NCI-H69 (cell line): ENCODE measurements around the gene FANCB.

Source experiments
- DNase-seq: peaks from one replicate; lab custom pipeline; 2025; lab: John Stamatoyannopoulos, UW

Gene FANCB

GRCh38 chrX:14837155-14837554 lies 35.7 kb downstream of the FANCB start:
- DNase-seq: no peak

- DNase-seq: no peak
Observed at GRCh38 chrX:14832586-14832985, 40.3 kb downstream of the FANCB start.

- DNase-seq: no peak
Observed at GRCh38 chrX:14832151-14832550, 40.7 kb downstream of the FANCB start.

- no peak for DNase-seq
Observed at GRCh38 chrX:14829643-14830042, 43.2 kb downstream of the FANCB start.

- no peak for DNase-seq
Observed at GRCh38 chrX:14826319-14826718, 46.5 kb downstream of the FANCB start.

- no peak for DNase-seq
Observed at GRCh38 chrX:14825851-14826250, 47.0 kb downstream of the FANCB start.

- DNase-seq: no peak
Observed at GRCh38 chrX:14819769-14820168, 53.1 kb downstream of the FANCB start.

GRCh38 chrX:14817571-14817970 lies 55.3 kb downstream of the FANCB start:
- DNase-seq: no peak

- DNase-seq: no peak
Observed at GRCh38 chrX:14802943-14803710, 69.7 kb downstream of the FANCB start.

- DNase-seq: no peak
Observed at GRCh38 chrX:14801136-14801535, 71.7 kb downstream of the FANCB start.

GRCh38 chrX:14798805-14799397 lies 74.0 kb downstream of the FANCB start:
- DNase-seq: no peak
